Measurements from ENCODE around the gene GLRX3. TPM values are rescaled to one million over a fixed set of nuclear protein-coding genes. Genes with fewer than 3 reads are reported as not detected.

The GLRX3 gene
- total and polyA plus RNA-seq, 2 experiments from 2014 or later, result 141 to 201 TPM

DNA sequence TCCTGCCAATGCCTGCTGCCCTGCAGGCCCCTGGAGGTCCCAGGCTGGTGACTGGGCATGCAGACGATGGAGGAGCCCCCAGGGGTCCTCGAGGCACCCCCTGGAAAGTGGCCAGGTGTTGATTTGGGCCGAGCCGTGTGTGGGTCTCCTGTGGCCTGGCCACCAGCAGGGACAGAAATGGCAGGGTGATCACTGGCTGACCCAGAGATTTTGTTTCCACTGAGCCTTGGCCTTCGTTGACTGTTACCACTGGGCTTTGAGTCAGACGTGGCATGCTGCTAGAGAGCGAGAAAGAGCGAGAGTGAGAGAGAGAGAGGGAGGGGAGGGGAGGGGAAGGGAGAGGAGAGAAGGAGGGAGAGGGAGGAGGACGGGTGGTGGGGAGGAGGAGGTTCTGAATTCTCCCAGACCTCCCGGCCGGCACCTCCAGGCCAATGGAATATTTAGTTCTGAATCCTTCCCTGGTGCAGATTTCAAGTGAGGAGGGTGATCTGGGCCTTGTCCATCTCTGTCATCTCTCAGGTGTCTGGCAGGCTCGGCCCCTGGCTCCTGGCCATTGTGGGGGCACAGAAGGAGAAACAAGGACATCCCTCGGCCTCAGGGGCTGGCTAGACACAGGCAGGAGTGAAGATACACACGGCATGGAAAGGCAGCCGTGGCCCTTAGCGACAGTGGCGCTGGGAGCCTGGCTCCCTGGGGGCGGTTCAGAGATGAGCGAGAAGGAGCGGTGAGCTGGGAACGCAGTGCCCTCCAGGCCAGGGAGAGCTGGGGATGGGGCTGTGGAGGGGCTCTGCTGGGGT lies 58.2 kb downstream of the GLRX3 start:
- no peak overlapping the region for H2AFZ ChIP-seq
- no peaks in the 10 kb centered on the region for H3K4me1 ChIP-seq (ENCODE audit: insufficient read depth)
- Mint-ChIP-seq H3K27me3 (ENCODE audit: insufficient read depth, low read depth, poor library complexity) (peaks cover 10% of the 10 kb centered on the region), H3K4me1 (peaks cover 3% of the 10 kb centered on the region), H3K4me3 (no peak overlapping the region; the same call in 2 of the 3 replicates), H3K27ac (no peak overlapping the region), H3K36me3 (ENCODE audit: low read depth) (peaks cover 9% of the 10 kb centered on the region), H3K9me3 (peaks cover 21% of the 10 kb centered on the region)
- H4K20me1 ChIP-seq (replicated peaks; ENCODE audit: insufficient read depth), result no peaks in the 10 kb centered on the region
- H3F3A ChIP-seq (replicated peaks; ENCODE audit: low read depth), result no peaks in the 10 kb centered on the region
- no peak overlapping the region for H3K4me3 ChIP-seq
- H3K36me3 ChIP-seq (ENCODE audit: insufficient read depth), result no peaks in the 10 kb centered on the region
- no peaks in the 10 kb centered on the region for H3K79me2 ChIP-seq (replicated peaks; ENCODE audit: insufficient read depth)
- TF ChIP-seq ZNF114 (CRISPR knock-in tag; IDR thresholded peaks at IDR 0.05), result no peak
- no peak for TF ChIP-seq NANOG (IDR thresholded peaks at IDR 0.05; ENCODE audit: borderline replicate concordance)
- TF ChIP-seq POLR2AphosphoS5 (IDR thresholded peaks at IDR 0.05; ENCODE audit: low read depth), result no peak
- no peak for TF ChIP-seq EZH2 (IDR thresholded peaks at IDR 0.05; ENCODE audit: low read depth, unreplicated experiment)
- TF ChIP-seq CREB1 (CRISPR knock-in tag; IDR thresholded peaks at IDR 0.05; ENCODE audit: low read depth), result no peak
- TF ChIP-seq REST (IDR thresholded peaks at IDR 0.05; ENCODE audit: unreplicated experiment), result no peak
- no peak for TF ChIP-seq ZNF331 (CRISPR knock-in tag; IDR thresholded peaks at IDR 0.05; ENCODE audit: low read depth)
- TF ChIP-seq, protein P1, sequence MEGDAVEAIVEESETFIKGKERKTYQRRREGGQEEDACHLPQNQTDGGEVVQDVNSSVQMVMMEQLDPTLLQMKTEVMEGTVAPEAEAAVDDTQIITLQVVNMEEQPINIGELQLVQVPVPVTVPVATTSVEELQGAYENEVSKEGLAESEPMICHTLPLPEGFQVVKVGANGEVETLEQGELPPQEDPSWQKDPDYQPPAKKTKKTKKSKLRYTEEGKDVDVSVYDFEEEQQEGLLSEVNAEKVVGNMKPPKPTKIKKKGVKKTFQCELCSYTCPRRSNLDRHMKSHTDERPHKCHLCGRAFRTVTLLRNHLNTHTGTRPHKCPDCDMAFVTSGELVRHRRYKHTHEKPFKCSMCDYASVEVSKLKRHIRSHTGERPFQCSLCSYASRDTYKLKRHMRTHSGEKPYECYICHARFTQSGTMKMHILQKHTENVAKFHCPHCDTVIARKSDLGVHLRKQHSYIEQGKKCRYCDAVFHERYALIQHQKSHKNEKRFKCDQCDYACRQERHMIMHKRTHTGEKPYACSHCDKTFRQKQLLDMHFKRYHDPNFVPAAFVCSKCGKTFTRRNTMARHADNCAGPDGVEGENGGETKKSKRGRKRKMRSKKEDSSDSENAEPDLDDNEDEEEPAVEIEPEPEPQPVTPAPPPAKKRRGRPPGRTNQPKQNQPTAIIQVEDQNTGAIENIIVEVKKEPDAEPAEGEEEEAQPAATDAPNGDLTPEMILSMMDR (conservative IDR thresholded peaks at IDR 0.05; ENCODE audit: low read depth in 2 of 2), result no peak
- no peak for TF ChIP-seq STAT1 (IDR thresholded peaks at IDR 0.05; ENCODE audit: unreplicated experiment)
- no peak for TF ChIP-seq JUNB (IDR thresholded peaks at IDR 0.05; ENCODE audit: unreplicated experiment)
- TF ChIP-seq, protein P2, sequence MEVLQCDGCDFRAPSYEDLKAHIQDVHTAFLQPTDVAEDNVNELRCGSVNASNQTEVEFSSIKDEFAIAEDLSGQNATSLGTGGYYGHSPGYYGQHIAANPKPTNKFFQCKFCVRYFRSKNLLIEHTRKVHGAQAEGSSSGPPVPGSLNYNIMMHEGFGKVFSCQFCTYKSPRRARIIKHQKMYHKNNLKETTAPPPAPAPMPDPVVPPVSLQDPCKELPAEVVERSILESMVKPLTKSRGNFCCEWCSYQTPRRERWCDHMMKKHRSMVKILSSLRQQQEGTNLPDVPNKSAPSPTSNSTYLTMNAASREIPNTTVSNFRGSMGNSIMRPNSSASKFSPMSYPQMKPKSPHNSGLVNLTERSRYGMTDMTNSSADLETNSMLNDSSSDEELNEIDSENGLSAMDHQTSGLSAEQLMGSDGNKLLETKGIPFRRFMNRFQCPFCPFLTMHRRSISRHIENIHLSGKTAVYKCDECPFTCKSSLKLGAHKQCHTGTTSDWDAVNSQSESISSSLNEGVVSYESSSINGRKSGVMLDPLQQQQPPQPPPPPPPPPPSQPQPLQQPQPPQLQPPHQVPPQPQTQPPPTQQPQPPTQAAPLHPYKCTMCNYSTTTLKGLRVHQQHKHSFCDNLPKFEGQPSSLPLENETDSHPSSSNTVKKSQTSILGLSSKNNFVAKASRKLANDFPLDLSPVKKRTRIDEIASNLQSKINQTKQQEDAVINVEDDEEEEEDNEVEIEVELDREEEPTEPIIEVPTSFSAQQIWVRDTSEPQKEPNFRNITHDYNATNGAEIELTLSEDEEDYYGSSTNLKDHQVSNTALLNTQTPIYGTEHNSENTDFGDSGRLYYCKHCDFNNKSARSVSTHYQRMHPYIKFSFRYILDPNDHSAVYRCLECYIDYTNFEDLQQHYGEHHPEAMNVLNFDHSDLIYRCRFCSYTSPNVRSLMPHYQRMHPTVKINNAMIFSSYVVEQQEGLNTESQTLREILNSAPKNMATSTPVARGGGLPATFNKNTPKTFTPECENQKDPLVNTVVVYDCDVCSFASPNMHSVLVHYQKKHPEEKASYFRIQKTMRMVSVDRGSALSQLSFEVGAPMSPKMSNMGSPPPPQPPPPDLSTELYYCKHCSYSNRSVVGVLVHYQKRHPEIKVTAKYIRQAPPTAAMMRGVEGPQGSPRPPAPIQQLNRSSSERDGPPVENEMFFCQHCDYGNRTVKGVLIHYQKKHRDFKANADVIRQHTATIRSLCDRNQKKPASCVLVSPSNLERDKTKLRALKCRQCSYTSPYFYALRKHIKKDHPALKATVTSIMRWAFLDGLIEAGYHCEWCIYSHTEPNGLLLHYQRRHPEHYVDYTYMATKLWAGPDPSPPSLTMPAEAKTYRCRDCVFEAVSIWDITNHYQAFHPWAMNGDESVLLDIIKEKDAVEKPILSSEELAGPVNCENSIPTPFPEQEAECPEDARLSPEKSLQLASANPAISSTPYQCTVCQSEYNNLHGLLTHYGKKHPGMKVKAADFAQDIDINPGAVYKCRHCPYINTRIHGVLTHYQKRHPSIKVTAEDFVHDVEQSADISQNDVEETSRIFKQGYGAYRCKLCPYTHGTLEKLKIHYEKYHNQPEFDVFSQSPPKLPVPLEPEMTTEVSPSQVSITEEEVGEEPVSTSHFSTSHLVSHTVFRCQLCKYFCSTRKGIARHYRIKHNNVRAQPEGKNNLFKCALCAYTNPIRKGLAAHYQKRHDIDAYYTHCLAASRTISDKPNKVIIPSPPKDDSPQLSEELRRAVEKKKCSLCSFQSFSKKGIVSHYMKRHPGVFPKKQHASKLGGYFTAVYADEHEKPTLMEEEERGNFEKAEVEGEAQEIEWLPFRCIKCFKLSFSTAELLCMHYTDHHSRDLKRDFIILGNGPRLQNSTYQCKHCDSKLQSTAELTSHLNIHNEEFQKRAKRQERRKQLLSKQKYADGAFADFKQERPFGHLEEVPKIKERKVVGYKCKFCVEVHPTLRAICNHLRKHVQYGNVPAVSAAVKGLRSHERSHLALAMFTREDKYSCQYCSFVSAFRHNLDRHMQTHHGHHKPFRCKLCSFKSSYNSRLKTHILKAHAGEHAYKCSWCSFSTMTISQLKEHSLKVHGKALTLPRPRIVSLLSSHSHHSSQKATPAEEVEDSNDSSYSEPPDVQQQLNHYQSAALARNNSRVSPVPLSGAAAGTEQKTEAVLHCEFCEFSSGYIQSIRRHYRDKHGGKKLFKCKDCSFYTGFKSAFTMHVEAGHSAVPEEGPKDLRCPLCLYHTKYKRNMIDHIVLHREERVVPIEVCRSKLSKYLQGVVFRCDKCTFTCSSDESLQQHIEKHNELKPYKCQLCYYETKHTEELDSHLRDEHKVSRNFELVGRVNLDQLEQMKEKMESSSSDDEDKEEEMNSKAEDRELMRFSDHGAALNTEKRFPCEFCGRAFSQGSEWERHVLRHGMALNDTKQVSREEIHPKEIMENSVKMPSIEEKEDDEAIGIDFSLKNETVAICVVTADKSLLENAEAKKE (CRISPR knock-in tag; IDR thresholded peaks at IDR 0.05), result no peak
- no peak for TF ChIP-seq ETS1 (IDR thresholded peaks at IDR 0.05)
- TF ChIP-seq EZH2phosphoT487 (IDR thresholded peaks at IDR 0.05; ENCODE audit: unreplicated experiment), result no peak
- H3K27ac ChIP-seq (ENCODE audit: low read depth), result no peak overlapping the region
- H3K4me2 ChIP-seq, result no peak overlapping the region
- H3K27me3 ChIP-seq (ENCODE audit: insufficient read depth), result no peaks in the 10 kb centered on the region
- DNase-seq (ENCODE audit: low spot score) (no peak), ATAC-seq (no peak)
- no peaks in the 10 kb centered on the region for H3K9me2 ChIP-seq (ENCODE audit: insufficient read depth)
